ENCODE data around the gene FTSJ1.
"Not testable (repeated sequence)": the region's sequence is repeated elsewhere in the genome, so short reads cannot be mapped to it uniquely, and the experiment has no call there.

FTSJ1 gene, protein sequence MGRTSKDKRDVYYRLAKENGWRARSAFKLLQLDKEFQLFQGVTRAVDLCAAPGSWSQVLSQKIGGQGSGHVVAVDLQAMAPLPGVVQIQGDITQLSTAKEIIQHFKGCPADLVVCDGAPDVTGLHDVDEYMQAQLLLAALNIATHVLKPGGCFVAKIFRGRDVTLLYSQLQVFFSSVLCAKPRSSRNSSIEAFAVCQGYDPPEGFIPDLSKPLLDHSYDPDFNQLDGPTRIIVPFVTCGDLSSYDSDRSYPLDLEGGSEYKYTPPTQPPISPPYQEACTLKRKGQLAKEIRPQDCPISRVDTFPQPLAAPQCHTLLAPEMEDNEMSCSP

DNA sequence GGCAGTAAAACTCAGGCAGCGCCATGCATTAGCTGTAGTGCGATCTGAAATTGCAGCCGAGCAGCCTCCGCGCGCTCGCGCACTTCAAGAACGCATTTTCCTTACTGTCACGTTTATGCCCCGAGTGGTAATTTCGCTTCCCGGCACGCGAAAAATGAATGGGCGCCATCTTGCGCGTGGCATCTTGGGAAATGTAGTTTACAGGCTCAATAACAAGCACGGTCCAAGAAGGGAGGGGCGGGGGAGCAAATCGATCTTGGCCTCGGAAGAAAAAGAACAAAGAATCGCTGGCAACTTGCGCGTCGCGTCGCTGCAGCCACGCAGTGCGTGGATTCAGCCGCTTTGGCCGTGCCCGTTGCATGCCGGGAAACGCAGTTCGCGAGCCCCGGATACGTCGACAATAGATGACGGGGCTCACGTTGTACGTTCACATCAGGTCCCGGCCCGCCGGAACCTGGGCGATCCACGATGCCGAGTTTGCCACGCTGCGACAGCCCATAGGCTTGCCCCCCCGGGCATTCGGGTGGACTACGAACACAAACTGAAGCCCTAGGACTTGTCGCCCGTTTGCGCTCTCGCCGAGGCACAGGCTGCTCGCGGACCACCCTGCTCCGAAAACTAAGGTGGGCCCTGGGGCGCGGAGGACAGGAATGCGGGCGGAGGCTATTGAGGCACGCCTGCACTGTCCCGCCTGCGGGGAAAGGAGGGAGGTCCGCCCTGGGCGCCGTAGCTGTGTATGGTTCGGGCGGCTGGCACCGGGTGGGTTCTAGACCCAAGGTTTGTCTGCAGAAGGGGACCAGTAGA is at the start of gene FTSJ1:
FTSJ1 (plus strand) TSS at position 426 of the 804 bp plus-strand sequence. CDS start 1,849 bp downstream, outside the sequence.
- peak; percentile 75 for DNase-seq (ENCODE audit: low read depth)

DNA sequence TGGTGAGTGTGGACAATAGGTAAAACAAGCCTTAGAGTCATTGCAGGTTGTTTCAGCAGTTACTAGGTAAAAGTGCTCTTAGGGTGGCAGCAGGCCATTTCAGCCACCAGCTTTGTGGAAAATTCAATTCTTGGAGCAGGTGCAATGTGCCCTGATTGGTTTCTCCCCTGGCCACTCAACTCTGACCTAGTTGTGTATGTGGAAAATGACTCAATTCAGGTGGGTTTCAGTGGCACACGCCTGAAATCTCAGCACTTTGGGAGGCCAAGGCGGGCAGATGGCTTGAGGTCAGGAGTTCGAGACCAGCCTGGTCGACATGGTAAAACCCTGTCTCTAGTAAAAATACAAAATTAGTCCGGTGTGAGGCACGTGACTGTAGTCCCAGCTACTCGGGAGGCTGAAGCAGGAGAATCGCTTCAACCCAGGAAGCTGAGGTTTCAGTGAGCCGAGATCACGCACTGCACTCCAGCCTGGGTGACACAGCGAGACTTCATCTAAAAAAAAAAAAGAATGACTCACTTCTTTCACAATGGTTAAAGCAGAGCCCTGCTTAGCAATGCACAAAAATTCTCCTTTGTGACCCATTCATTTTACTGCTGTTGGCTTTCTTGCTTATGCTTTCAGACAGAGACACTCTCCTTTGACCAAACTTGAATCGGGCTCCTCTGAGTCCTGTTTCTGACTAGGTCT is 48.8 kb upstream of the FTSJ1 start:
- not testable (repeated sequence) for DNase-seq (ENCODE audit: low read depth)

DNA sequence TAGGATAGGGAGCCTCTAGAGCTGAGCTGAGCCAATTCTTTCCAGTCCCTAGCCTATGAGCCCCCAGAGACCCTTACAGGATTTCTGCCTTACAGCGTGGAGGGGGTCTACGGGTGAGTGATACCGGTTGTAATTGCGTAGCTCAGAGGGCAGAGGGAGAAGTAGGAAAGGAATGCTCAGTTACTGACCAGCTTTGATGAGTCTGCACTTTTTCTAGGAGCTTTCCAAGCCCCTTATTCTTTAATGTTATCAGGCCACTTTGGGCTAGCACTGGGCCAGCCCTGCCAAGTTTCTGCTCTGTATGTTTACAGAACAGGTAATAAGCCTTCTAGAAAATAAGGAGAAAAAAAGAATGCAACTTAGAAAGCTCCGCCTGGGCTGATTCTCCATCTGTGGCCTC is 46.4 kb upstream of the FTSJ1 start:
- DNase-seq (ENCODE audit: low read depth): not testable (repeated sequence)

DNA sequence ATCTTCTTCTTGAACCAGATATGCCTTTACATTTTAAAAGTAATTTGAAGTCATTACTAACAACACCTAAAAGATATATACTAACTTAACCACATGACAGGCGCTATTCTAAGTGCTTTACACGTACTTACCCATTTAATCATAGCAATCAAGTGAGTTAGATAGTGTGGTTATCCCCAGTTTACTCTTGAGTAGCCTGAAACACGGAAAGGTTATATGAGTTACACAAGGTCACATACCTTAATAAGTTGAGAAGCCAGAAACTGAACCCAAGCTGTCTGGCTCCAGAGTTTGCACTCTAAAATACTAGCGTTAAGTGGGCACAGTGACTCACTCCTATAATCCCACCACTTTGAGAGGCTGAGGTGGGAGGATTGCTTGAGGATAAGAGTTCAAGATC is 45.8 kb upstream of the FTSJ1 start:
- not testable (repeated sequence) for DNase-seq (ENCODE audit: low read depth)

DNA sequence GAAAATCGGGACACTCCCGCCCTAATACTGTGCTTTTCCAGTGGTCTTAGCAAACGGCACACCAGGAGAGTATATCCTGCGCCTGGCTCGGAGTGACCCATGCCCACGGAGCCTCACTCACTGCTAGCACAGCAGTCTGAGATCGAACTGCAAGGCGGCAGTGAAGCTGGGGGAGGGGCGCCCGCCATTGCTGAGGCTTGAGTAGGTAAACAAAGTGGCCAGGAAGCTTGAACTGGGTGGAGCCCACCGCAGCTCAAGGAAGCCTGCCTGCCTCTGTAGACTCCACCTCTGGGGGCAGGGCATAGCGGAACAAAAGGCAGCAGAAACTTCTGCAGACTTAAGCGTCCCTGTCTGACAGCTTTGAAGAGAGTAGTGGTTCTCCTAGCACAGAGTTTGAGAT is 42.3 kb upstream of the FTSJ1 start:
- not testable (repeated sequence) for DNase-seq (ENCODE audit: low read depth)

DNA sequence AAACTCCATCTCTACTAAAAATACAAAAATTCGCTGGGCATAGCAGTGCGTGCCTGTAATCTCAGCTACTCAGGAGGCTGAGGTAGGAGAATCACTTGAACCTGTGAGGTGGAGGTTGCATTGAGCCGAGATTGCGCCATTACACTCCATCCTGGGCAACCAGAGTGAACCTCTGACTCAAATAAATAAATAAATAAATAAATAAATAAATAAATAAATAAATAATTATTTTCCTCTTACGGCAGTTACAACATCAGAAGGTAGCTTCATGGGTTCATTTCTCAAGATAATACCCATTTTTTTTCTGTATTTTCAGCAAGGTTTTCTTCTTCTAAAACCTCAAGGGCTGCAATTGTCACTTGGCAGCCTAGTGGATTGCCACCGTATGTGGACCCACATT is 28.8 kb upstream of the FTSJ1 start:
- DNase-seq (ENCODE audit: low read depth): not testable (repeated sequence)

DNA sequence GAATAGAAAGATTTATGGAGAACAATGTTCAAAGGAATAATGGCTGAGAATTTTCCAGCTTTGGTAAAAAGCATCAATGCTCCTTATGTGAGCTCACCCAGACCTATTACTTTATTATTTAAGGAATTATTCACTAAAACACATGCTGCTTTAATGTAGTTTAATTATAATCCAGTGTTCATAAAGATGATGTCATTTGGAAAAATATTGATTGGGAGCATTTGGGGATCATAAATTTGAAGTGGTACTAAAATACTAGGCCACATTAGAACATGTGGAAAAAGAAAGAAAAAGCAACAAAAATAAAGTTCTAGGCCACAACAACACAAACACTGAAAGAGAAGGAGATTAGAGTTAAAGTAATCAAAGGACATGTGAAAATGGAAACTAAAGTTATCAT is 25.9 kb upstream of the FTSJ1 start:
- no peak for DNase-seq (ENCODE audit: low read depth)

DNA sequence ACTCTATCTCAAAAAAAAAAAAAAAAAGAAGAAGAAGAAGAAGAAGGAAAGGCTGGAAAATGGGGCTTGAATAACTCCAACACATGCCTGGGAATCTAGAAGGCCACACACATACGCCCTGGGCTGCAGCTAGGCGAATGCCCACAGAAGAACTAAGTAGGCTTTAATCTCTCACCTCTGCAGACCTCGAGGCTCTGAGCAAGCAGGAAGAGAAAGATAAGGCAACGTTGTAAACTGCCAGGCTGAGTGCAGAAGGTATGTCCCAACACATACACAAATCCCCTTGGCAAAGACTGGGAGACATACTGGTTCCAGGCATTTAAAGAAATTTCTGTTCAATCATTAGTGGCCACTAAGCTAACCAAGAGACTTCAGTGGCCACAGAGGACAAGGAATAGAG is 24.3 kb upstream of the FTSJ1 start:
- no peak for DNase-seq (ENCODE audit: low read depth)

DNA sequence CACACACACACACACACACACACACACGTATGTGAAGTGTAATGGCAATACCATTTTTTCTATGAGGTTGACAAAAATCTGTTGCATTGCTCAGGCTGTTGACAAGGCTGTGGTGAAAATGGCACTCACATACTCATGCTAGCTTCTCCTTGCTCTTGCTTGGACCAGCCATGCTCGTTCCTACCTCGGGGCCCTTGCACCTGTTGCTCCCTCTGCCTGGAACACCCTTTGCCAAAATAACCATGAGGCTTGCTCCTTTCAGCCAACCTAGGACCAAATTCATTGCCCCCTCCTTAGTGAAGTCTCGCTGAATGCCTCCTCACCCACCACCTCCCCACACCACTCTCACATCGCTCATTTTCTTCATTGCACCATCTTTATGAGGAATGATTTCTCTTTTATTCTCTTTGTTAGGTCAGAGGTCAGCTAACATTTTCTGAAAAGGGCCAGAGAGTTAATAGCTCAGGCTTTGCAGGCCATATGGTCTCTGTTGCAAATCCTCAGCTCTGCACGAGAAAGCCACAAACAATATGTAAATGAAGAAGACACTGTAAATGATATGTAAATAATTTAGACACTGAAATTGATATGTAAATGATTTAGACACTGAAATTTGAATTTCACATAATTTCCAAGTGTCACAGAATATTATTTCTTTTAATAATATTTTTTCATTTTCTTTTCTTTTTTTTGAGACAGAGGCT is 19.2 kb upstream of the FTSJ1 start:
- no peak for DNase-seq (ENCODE audit: low read depth)

DNA sequence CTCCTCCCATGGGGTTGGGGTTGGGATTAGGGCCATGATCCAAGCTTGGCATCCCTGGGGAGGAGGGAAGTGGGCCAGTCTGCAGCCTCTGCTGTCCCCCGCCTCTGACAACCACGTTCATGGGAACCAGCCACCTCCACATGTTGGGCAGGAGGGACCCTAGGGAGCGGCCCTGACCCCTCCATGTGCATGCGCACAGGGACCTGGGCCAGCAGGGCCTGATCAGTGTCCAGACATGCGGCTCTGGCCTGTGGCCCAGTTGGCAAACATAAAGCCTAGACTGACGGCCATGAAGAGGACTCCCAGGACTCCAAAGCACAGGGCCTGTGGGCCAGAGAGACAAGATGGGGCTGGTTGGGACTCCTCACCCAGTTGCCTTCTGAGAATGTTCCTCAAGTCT is 17.3 kb upstream of the FTSJ1 start:
- no peak for DNase-seq (ENCODE audit: low read depth)

DNA sequence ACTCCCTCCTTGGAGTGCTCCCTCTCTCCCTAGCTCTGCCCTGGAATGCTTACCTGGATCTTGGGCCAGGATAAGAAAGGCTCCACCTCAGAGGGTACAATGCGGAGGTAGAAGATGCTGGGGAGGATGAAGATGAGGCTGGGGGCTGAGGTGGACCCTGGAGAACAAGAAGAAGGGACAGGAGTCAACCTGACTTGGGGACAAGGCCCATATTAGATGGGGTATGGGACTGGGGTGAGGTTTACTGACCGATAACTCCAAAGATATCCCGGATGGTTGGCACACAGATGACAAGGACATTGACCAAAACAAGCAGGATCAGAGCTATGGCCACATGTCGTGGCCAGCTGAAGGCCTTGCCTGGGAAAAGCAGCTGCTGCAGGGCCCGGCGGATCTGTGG is 16.5 kb upstream of the FTSJ1 start:
- DNase-seq (ENCODE audit: low read depth): no peak

DNA sequence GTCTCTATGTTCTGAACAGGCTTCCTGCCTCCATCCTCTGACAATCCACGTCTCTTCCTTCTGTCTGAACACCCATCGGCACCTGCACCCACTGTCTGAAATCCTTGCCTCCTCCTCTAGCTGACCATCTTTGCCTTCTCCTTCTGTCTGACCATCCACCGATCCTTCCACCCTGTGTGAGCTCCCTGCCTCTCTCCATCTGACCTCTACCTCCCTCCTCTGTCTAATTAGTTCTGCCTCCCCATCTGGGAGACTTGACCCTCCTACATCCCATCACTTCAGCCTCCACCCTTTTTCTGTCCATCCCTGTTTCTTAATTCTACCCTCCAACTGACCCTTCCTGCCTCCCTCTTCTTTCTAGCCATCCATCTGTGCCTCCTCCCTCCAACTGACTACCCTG is 16.0 kb upstream of the FTSJ1 start:
- DNase-seq (ENCODE audit: low read depth): no peak

DNA sequence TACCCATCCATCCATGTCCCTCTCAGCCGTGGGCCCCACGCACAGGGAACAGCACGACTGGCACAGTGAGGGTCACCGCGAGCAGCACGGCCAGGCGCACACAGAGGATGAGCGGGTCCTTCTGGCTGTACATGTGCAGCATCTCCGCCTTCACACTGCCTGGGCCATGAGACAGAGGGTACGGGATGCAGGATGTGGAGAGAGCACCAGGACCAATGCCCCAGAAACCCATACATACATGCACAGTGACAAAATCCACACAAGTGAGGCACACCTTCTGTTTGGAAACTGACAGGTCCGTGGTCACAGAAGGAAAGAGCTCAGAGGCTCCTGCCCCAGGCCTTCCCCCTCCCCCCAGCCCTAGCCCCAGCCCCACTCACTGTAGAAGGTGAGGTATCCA is 15.4 kb upstream of the FTSJ1 start:
- no peak for DNase-seq (ENCODE audit: low read depth)

DNA sequence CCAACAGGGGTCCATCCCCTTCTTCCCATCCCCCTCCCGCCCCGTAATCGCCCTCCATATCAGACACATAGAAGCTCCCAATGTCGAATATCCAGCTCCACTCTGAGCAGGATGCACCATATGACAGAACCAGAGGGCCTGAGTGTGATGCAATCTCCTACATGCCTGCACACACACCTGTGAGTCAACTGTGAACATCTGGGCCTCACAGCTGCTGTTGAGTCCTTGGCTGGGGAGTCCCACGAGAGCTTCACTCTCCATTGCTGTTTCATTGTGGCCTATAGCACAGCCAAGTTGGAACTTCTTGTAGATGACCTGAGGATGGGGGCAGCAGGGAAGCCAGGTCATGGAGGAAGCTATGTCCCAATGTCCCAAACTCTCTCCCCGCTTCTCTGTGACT is 14.2 kb upstream of the FTSJ1 start:
- no peak for DNase-seq (ENCODE audit: low read depth)

DNA sequence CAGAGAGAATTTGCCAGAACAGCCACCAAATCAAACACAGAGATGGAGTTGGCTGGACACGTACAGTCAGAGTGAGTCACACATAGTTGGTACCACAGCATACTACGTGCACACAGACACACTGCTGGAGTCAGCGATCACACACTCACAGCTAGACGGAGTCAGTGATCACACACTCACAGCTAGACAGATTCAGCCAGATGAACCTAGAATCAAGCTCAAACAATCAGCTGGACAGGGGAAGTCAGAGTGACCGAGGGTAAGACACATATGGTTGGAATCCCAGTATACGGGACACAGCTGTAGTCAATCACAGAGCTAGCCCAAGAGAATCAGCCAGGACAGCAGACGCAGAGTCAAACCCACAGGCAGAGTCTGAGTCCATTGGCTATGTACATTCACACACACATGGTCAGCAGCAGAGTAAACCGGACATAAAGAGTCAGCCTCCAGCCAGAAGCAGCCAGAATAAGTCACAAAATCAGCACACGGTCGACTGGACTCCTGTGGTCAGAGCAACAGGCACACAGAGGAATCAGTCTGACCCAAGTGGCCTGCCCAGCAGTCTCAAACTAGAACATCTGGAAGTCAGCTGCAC is 10.6 kb upstream of the FTSJ1 start:
- DNase-seq (ENCODE audit: low read depth): no peak

DNA sequence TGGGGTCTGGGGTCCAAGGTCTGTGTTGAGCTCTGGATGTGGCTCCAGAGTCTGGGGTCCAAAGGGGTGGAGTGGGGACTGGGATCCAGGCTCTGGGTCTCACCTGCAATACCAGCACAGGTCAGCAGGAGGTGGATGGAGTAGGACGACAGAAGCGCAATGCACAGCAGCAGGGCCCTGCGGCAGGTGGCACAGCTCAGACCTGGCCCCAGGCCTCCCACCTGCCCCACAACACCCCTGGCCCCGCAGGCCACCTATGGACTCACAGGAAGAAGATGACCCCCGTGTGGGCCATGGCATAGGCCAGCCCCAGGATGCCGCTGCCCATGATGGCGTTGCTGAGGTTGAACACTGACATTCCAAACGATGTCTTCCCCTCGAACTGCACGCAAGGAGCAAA is 9.3 kb upstream of the FTSJ1 start:
- no peak for DNase-seq (ENCODE audit: low read depth)

DNA sequence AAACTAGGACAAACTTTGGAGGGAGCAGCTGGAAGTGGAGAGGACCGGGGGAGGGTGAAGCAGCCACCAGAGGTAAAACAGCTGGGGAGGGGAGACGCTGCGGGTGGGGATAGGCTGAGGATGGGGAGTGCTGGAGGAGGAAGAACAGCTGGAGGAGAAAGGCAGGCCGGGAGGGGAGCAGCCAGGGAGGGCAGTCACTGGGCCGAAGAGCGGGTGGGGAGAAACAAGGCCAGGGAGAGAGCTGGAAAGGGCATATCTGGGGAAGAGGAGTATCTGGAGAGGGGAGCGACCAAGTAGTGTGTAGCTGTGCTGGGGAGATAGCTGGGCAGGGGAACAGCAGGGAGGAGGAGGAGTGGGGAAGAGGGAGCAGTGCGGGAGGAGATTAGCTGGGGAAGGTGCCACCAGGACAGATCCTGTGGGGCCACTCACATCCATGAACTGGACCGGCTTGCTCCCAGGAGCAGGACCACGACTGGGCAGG is 8.7 kb upstream of the FTSJ1 start:
- DNase-seq (ENCODE audit: low read depth): no peak

DNA sequence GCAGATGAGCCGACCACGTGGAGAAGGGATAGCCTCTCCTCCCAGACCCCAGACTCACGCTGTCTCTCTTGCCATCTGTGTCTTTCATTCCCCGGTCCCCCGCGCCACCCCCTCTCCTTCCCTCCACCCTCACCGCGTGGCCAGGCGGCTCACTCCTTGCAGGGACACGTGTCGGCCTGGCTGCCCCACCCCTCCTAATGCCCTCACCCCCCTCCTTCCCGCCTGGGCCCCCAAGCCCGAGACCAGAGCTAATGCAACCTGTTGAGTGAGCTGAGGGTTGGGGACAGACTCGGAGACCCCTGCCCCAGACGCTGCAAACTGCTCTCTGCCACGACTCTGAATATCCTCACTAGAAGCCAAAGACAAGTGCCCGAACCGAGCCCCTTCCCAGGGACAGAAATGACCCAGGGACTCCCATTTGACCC is 7.7 kb upstream of the FTSJ1 start:
- DNase-seq (ENCODE audit: low read depth): peak; percentile 28

DNA sequence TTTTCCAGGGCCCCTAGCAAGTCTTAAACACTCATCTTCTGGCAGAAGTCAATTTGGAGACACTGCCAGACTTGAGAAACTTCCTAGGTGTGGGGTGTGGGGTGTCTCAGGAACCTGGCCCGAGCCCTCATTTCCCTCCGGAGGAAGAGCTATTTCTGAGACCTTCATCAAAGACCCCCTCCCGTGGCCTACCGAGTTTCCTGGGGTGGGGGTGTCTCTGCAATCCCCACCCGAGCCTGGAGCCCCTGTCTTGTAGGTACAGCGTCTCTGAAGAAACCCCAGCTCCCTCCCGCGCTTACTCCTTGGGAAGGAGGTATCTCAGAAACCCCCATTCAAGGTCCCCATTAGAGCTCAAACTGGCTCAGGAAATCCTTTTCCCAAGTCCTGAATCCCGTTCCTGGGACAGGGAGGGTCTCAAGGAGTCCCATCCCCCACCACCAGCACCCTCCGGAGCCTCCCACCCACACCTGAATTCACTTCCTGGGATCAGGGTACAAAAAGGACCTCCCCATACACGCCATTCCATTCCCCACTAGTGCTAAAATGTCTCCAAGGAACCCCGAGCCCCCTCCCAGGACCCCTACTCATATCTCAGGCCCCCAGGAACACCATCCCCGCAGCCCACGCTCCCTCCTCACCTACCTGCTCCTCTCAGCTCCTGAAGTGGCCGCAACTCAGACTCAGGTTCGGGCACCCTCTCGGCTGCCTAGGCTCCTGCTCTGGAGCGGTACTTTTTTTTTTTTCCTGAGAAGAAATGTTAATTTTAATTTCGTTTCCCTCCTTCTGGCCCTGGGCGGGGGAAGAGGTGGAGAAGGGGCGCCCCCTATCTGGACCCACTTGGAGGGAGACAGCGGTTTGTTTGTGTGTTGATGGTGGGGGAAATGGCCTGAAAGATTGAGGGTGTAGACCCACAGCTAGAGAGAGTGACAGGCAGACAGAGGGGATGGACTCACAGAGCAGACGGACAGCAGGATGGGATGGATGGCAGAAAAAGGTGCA is 7.0 kb upstream of the FTSJ1 start:
- peak; percentile 17 for DNase-seq (ENCODE audit: low read depth)

DNA sequence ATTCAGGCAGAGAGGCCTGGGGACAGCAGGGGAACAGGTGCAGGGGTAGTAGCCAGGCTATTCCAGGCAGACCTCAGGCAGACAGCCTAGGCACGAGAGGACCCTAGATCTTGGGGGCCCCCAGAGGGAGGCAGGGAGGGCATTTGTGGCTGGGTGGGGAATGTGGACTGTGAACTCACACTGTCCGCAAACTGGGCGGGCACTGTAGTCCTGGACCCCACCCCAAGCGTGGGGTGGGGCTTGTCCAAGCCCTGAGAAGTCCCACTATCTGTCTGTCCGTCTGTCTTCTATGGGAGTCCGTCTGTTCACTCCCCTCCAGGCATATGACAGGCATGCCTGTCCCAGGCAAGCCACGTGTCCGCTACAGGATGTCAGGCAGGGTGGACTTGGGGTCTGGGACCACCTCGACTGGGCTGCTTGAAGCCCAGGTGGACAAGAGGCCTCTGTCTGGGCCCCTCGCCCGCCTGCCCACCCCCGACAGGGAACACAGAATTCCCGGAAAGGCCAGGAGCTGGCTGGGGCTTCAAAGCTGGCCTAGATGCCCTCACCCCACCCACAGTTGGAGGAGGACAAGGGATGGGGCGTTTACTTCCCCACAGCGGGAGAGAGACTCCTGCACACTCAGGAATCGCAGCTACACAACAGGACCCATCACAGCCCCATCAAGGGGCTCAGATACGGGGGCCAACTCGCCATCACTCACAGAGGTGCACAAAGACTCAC is 5.7 kb upstream of the FTSJ1 start, which contains the start of gene SLC38A5:
SLC38A5 (minus strand) TSS at position 151 of the 723 bp plus-strand sequence. CDS start 2,336 bp downstream, outside the sequence.
- DNase-seq (ENCODE audit: low read depth): no peak

All from stimulated activated CD8-positive, alpha-beta memory T cell treated with anti-CD3 and anti-CD28 coated beads, Interleukin-12 subunit alpha, Interleukin-12 subunit beta, amount 100 ng/mL, for 4 hours (primary cell).